B cell (primary cell): ENCODE measurements around the gene TTC21A.

Source experiments
- EZH2 ChIP-seq: IDR thresholded peaks from 2 replicates; pipeline ENCODE4 v1.6.1; 2012; ENCODE audit warnings: borderline replicate concordance, low read depth, mild to moderate bottlenecking, moderate library complexity, low read length; ENCODE audit not compliant: insufficient read depth, poor library complexity, severe bottlenecking
- TF ChIP-seq, protein P1 (sequence below): fragments of 200-600 bp; IDR thresholded peaks from one replicate; pipeline ENCODE4 v1.8.0; 2022; ENCODE audit warnings: antibody characterized with exemption, mild to moderate bottlenecking

DNA sequence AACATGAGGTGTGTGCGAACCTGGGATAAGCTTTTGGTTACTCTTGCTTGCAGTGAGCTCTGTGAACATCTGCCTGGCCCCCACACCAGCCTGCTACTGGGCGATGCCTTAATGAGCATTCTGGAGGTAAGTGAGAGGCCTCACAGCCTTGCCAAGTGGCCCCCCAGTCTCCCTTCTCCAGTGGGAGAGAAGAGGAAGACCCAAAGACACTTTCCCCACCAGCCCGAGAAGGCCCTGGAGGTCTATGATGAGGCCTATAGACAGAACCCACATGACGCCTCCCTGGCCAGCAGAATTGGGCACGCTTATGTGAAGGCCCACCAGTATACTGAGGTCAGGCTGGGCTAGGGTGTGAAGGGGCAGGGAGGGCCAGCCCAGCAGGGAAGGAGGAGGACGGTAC lies 22.5 kb downstream of the TTC21A start:
- TF ChIP-seq, protein P1, sequence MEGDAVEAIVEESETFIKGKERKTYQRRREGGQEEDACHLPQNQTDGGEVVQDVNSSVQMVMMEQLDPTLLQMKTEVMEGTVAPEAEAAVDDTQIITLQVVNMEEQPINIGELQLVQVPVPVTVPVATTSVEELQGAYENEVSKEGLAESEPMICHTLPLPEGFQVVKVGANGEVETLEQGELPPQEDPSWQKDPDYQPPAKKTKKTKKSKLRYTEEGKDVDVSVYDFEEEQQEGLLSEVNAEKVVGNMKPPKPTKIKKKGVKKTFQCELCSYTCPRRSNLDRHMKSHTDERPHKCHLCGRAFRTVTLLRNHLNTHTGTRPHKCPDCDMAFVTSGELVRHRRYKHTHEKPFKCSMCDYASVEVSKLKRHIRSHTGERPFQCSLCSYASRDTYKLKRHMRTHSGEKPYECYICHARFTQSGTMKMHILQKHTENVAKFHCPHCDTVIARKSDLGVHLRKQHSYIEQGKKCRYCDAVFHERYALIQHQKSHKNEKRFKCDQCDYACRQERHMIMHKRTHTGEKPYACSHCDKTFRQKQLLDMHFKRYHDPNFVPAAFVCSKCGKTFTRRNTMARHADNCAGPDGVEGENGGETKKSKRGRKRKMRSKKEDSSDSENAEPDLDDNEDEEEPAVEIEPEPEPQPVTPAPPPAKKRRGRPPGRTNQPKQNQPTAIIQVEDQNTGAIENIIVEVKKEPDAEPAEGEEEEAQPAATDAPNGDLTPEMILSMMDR, result no peak
- no peak for TF ChIP-seq EZH2
